Suppressor macrophage treated with lipopolysaccharide for 4 hours (primary cell): Measurements from ENCODE around the gene MLLT1.

Source experiments
- DNase-seq: peaks from one replicate; pipeline ENCODE4 v3.0.0-alpha.2; 2020

MLLT1 gene

DNA sequence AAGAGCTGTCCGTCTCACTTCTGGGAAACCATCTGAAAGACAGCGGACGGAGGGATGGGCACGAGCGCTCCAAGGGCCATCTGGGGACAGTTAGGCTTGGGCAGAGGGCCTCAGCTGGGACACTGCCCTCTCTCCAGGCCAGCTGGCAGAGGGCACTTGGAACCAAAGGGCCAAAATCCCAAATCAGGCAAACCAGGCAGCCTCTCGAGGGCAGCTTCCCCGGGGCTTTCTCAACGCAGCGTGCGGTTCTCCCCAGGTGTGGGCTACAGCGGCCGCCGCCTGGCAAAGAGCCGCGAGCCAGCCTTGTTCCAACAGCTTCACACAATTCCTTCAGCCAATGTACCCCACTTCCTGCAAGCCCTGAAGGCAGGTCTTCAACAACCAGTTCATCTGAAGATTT is 5.0 kb downstream of the MLLT1 start:
- DNase-seq, result no peak

GRCh38 chr19:6273701-6274601 is 5.8 kb downstream of the MLLT1 start:
- peak; percentile 94 for DNase-seq

DNA sequence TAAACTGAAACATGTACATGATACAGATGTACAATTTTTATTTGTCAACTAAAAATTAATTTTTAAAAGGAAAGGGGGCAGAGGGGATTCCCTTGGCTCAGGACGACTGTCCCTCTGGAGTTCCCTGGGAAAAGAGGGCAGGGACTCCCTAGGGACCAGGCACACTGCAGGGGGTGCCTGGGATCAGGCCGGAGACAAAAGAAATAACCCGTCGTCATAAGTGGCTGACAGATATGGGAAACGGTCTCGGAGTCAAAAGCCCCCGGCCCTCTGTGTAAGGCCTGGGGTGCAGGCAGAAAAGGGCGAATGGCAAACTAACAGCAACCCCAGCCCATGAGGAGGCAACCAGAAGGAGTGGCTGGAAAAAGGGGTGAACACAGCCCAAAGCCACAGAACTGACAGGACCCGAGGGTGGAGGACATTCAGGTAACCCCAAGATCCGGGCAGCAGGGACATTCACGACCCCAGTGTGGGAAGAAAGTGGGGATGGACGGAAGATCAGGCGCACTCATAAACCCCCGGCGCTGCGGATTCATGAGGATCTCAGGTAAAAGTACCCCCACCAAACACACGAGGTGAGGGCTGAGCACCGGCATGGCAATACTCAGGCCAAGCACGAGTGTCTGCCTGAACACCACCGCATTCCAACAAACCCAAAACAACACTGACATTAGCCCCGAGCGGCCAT is 6.7 kb downstream of the MLLT1 start:
- DNase-seq, result no peak

GRCh38 chr19:6272411-6272791 is 7.4 kb downstream of the MLLT1 start:
- no peak for DNase-seq

DNA sequence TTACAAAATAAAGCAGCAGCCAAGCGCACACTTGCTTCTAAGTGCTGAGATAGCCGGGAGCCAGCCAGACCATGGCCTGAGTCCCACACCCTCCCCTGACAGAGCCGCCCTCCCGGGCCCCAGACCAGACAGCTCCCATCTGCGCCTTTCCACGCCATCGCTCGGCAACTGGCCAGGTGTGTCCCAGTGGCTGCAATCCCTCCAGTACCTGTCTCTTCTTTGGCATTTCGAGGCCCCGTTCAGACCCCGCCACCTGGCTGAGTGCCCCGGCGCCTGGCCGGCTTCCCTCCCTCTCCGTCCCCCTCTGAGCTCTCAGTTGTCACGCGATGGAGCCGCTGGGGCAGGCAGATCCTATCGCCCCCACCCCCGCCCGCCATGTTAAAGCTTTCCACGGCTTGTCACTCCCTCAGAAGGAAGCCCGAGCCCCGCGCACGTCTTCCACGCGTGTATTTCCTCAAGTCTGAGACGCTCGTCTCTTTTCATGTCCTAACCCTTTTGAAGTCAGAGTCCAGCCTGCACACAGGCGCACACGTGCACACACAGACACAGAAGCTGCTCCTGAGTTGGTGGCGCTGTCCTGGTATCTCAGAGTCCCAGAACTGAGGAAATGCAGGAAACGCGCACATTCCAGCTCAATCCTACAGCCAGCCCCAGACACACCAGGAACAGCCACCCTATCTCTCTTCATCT is 7.9 kb downstream of the MLLT1 start:
- DNase-seq, result no peak

DNA sequence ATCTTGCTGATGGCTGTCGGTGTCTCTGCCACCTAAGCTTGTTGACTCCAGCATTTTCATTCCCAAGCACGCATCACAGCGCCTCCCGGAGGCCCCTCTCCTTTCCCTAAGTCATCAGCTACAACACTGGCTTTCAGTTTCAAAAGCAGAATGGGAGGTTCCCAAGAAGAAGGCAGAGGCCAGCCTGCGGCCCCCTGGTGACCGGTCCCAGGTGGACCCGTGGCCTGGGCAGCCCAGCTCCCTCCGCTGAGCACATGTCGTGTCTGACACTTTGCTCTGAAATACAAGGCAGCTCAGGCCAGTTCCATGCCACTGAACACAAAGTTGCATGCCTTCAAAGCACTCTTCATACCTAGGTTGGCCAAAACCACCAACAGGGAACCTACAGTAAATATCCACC is 8.5 kb downstream of the MLLT1 start:
- DNase-seq, result peak; percentile 31

DNA sequence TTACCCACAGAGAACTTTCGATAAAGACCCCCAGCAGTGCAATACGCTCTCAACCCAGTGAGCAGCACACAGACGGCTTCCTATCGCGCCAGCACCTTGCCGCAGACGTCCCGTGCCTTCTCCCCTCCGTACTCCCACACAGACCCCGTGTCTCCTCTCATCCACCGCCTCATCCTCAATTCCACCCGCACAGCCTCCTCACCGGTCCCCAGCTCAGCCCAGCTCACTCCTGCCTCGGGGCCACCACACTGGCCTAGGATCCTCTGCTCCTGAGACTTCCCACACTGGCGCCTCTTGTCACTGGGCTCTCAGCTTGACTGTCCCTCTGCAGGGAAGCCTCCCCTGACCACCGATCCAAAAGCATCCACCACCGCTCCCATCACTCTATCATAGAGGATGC is 9.0 kb downstream of the MLLT1 start:
- DNase-seq, result no peak

DNA sequence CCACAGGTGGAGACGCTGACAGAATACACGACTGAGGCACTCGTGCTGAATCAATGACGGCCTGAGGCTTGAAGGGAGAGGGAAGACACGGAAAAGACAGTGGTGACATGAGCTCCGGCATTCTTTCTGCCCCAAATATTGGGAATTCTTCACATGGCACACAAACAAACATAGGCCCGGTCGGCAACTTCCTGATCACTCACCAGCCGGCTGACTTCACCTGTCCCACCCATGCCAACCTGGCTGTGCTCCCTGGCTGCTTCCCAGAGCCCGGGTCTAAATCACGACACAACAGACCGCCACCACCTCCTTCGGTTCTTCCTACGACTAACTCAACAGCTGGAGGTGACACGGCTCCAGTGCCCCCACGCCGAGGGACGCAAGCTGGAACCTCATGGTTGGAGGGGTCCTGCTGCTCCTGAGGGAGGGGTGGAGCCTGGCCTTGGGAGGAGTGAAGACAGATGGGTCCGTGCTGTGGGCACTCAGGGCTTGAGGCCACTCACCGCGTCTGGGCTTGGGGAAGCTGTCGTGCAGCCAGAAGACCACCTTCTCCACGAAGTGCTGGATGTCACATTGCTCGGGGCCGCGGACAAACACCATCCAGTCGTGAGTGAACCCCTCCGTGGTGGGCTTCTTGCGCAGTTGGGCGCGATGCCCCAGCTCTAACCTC is 9.6 kb downstream of the MLLT1 start:
- no peak for DNase-seq

- no peak for DNase-seq
Observed at GRCh38 chr19:6269101-6269886, 10.5 kb downstream of the MLLT1 start.

DNA sequence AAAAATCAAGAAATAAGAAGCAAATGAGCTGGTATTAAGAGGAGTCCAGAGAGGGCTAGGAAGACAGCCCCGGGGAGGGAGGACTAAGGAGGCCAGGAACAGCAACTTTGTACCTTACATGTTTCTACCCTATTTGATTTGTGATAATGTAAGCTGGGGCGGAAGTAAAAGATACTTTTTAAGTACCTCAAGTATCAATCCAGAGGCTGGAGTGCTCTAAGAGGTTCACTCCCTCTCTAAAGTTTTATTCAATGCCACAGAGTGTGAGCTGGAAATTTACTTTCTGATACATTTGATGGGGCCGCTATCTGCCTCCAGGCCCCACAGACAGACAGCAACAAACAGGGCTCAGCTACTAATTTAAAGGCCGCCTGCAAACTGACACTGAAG is 11.4 kb downstream of the MLLT1 start:
- DNase-seq, result no peak

DNA sequence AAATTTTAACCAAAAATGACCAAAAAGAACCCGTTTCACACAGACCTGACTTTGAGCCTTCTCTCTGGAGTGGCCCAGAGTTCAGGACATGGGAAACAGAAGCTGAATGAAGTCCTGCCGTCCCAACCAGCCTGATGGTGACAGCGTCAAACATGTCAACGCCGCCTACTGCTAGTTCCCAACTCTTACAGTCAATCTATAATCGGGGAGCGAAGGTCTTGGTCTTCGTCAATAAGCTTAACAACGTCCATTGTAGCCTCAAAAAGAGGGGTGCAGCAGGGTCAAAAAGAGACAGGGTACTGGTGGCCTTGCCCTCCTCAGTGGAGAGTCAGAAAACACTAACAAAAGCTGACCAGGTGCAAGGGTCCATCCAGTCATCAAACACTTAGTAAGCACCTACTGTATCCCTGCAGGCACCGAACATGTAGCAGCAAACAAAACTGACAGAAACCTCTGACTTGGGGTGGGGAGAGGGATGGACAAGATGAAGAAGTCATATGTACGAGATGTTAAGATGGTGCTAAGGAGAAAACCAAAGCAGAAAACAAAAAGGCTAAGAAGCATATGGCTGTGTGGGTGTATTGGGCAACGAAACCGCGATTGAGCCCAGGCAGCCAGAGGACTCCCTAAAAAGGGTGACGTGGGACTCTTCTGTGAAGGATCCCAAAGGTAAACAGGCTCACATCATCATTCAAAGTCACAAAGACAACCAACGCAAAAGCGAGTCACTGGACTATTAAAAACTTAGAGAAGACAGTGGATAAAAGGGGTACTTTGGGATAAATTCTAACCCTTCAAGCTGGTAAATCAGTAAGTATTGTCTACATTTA is 12.0 kb downstream of the MLLT1 start:
- DNase-seq, result no peak

DNA sequence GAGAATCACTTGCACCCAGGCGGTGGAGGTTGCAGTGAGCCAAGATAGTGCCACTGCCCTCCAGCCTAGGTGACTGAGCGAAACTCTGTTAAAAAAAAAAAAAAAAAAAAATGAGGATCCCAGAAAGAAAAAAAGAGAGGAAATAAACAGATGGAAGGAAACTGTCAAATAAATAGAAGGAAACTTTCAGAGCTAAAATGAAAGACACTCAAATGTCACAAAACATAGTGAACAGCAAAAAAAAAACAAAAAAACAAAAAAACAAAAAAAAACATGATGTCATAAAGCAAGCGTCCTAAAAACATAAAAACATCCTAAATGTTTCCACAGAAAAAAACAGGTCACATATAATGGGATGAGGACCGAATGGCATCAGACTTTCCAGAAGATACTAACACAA is 15.0 kb downstream of the MLLT1 start:
- no peak for DNase-seq

- DNase-seq, result no peak
Observed at GRCh38 chr19:6263735-6264444, 15.9 kb downstream of the MLLT1 start.

GRCh38 chr19:6263306-6263705 is 16.5 kb downstream of the MLLT1 start:
- DNase-seq, result no peak

GRCh38 chr19:6262519-6262918 is 17.3 kb downstream of the MLLT1 start:
- DNase-seq, result no peak

DNA sequence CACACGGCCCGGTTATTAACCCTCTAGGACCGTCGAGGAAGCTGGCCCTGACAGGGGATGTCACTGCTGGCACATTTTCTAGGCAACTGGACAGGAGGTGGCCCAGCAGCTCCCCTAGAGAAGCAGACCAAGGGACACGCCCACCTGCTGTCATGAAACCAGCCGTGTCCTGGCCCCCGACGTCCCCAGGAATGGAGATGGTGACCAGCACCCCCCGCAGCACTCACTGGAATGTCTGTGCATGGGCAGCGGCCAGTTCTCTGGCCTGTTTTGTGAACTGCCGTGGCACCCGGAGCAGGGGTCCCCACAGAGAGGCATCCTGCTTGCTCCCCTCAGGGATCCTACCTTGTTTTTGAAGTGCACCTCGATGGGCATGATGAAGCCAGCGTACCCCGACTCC is 17.9 kb downstream of the MLLT1 start:
- no peak for DNase-seq

DNA sequence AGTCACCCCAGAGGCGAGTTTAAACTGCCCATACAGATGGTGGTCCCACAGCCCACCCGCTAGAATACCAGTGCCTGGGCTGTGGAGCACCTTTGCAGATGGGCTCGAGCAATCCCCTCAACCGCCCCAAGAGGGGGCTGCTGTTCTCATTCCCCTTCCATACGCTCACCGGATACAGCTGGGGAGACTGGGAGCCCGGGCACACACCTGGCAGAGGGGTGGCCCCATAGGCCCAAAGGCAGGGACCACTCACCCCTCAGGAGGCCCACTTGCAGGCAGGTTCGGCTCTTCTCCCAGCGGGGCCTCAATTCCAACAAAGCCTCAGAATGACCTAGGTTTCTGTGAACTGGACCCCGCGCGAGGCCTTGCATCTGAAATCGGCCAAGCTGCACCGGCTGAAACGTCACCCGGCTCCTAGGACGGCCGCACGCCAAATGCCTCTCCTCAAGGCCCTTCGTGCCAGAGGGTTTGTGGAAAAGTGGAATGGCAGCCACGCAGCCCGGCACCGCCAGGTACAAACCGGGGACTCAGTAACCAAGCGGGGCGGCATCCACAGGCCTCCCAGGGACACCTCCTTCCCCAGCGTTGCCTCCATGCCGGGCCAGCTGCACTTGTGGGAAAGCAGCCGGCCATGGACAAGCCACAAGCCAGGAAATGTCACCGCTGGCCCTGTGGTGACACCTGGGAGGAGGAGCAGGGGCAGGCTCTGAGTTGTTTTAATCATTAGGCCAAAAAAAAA is 18.7 kb downstream of the MLLT1 start:
- peak; percentile 16 for DNase-seq

- DNase-seq, result no peak
Observed at GRCh38 chr19:6260376-6260775, 19.4 kb downstream of the MLLT1 start.

DNA sequence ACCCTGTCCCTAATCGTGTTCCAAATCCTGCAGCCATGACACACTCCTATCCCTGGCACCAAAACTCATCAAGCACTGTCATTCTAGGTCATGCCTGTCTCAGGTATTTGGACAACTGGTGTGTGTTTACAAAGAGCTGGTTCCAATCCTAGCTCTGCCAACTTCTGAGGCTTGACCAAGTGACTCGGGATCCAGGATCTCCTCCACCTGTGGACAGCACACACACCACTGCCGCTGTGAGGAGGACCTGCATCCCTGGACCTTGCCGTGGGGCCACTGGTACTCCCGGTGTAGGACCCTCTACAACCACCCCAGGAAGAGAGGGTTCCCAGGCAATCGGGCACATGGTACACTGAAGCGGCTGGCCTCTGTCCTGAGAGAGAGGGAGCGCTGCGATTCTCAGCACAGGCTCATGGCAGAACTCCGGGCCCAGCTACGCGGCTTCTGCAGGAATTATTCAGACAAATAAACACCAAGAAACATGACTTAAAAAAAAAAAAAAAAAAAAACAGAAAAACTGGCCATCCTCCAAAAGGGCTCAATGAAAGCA is 20.4 kb downstream of the MLLT1 start:
- DNase-seq, result no peak

DNA sequence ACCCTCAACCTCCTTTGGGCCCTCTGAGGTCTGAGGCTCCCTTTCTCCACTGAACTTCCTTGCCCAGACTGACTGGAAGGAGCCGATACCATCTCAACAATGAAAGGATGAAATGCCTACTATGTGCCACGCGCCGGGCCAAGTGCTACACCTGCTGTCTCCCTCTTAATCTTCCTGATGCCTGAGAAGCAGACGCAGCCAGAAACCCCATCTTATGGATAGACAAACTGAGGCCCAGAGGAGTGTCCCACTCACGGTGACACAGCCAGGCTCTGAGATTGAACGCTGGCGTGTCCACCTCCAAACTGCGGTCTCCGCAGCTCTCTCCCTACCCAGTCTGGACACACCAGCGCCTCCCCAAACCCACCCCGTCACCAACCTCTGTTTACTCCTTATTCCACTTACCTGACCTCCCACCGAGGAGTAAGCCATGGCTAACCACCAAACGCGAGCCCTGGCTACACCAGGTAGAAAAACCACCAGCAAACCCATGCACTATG is 20.9 kb downstream of the MLLT1 start:
- DNase-seq, result no peak
